ENCODE data around the gene SGCG.

DNA sequence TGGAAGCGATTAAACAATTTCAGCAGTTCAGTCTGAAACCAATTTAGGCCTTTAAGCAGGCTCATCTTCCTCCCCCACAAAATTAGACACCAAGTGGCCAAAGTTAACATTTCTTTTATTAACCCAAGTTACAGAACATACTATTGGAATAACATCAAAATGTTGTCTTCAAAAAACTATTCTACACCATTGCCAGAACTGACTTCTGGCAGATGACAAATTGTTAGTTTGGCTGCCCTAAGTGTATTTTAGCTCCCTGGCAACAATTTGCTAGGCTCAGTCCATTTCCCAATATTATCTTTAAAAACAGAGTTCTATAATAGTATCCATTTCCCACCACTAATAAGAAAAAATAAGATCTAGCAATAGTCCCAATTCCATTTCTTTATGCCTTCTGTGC is 107.8 kb downstream of the SGCG start:
- TF ChIP-seq CTCF (IDR thresholded peaks at IDR 0.05) (no peak), POLR2A (IDR thresholded peaks at IDR 0.05) (no peak)
